Measurements from ENCODE around the gene C5orf22.

Gene C5orf22

DNA sequence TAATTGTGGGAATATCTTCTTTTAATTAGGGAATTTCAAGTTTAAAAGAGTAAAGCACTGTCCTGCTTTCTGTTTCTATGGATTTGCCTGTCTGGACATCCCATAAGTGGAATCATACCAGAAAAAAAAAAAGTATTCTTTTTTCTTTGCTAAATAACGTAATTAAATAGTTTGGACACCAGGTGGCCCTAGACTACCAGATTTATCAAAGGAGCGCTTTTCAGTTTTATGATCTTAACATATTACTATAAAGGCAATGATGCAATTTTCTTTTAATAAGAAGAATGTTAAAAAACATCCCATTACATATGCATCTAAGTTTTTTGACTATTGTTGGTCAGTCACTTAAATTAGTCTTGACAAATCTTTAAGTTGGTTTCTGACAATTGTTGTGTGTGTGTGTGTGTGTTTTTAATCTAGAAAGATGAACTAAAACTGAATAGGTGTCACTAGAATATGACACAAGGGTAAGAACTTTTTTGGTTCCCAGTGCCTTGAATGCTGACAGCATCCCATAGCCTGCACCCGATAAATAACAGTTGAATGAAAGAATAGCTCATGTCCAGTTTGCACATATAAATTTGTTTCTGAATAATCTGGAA, 49.5 kb downstream of the C5orf22 start:
- Histone ChIP-seq H3K36me3 (no peaks in the 10 kb centered on the region), H3K27me3 (ENCODE audit: insufficient read depth, low read depth, severe bottlenecking) (no peaks in the 10 kb centered on the region), H3K4me3 (ENCODE audit: low read depth, low read length) (no peak overlapping the region), H3K9me3 (ENCODE audit: severe bottlenecking) (no peaks in the 10 kb centered on the region), H3K27ac (no peak overlapping the region)
- no peak for DNase-seq
- TF ChIP-seq, protein P1, sequence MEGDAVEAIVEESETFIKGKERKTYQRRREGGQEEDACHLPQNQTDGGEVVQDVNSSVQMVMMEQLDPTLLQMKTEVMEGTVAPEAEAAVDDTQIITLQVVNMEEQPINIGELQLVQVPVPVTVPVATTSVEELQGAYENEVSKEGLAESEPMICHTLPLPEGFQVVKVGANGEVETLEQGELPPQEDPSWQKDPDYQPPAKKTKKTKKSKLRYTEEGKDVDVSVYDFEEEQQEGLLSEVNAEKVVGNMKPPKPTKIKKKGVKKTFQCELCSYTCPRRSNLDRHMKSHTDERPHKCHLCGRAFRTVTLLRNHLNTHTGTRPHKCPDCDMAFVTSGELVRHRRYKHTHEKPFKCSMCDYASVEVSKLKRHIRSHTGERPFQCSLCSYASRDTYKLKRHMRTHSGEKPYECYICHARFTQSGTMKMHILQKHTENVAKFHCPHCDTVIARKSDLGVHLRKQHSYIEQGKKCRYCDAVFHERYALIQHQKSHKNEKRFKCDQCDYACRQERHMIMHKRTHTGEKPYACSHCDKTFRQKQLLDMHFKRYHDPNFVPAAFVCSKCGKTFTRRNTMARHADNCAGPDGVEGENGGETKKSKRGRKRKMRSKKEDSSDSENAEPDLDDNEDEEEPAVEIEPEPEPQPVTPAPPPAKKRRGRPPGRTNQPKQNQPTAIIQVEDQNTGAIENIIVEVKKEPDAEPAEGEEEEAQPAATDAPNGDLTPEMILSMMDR (IDR thresholded peaks at IDR 0.05; ENCODE audit: low read depth, low read length): no peak

DNA sequence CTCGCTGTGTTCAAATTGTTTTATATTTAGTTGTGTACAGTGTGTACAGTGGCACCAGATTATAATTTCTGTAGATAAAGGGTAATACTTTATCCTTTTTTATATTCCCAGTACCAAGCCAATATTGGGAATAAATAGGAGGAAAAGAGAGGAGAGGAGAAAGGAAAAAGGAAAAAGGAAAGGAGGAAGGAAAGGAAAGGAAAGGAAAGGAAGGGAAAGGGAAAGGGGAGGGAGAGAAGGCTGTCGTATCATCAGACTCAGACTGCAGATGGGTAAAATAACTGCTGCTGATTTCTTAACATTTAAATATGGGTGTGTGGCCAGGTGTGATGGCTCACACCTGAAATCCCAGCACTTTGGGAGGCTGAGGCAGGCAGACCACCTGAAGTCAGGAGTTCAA, 51.0 kb downstream of the C5orf22 start:
- no peak overlapping the region for H3K27ac ChIP-seq
- TF ChIP-seq, protein P1 (IDR thresholded peaks at IDR 0.05; ENCODE audit: low read depth, low read length): no peak
- no peaks in the 10 kb centered on the region for H3K36me3 ChIP-seq
- H3K4me3 ChIP-seq (ENCODE audit: low read depth, low read length): no peak overlapping the region
- H3K27me3 ChIP-seq (ENCODE audit: insufficient read depth, low read depth, severe bottlenecking): no peaks in the 10 kb centered on the region
- no peak for DNase-seq
- H3K9me3 ChIP-seq (ENCODE audit: severe bottlenecking): no peaks in the 10 kb centered on the region

DNA sequence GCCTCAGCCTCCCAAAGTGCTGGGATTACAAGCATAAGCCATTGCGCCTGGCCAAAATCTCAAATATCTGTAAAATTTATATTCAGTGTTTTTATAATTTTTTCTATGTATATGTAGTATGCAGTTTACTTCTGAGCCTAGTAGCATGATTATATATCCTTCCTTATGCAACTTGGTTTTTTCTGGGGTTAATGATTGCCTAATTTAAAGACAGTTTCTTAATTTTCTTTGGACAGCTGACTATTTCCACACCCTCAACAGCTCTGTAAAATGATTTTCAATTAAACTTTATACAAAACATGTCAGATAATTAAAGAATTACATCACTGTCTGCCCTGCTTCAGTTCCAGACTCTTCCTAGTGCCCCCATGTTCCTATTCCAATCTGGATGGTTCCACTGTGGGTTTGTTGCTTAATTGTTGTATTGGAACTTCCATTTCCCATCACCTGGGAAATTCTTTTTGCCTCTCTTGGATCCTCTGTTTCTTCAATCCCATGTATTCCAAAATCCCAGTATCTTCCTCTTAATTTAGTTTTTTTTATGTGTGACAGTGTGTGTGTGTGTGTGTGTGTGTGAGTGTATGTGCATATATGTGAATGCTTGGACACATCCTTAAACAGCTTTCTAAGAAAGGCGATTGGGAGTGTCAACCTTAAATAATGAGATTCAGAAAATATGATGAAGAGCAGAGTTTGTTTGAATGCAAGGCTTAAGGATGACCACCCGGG, 53.2 kb downstream of the C5orf22 start:
- H3K27me3 ChIP-seq (ENCODE audit: insufficient read depth, low read depth, severe bottlenecking): no peaks in the 10 kb centered on the region
- no peaks in the 10 kb centered on the region for H3K36me3 ChIP-seq
- no peak overlapping the region for H3K4me3 ChIP-seq (ENCODE audit: low read depth, low read length)
- no peak for DNase-seq
- no peaks in the 10 kb centered on the region for H3K9me3 ChIP-seq (ENCODE audit: severe bottlenecking)
- TF ChIP-seq, protein P1 (IDR thresholded peaks at IDR 0.05; ENCODE audit: low read depth, low read length): no peak
- H3K27ac ChIP-seq: no peak overlapping the region

DNA sequence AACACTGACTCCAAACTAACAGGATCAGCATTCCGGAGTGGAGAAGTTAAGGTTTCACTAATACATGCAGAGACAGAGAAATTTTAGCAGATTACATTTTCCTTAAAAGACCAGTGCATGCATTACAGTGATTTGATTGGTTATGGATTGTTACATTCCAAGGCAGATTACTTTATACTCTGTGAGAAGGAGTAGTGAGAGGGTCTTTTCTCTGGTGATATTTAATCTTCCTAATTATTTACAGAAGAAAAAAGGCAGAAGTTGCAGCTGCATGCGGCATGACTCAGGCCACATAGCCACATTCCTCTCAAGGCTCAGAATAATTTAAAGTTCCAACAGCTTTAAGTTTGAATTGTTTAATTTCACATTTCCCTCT, 53.8 kb downstream of the C5orf22 start:
- TF ChIP-seq, protein P1 (IDR thresholded peaks at IDR 0.05; ENCODE audit: low read depth, low read length): no peak
- H3K27me3 ChIP-seq (ENCODE audit: insufficient read depth, low read depth, severe bottlenecking): no peaks in the 10 kb centered on the region
- no peaks in the 10 kb centered on the region for H3K9me3 ChIP-seq (ENCODE audit: severe bottlenecking)
- no peaks in the 10 kb centered on the region for H3K36me3 ChIP-seq
- DNase-seq: no peak
- H3K27ac ChIP-seq: no peak overlapping the region
- no peak overlapping the region for H3K4me3 ChIP-seq (ENCODE audit: low read depth, low read length)

DNA sequence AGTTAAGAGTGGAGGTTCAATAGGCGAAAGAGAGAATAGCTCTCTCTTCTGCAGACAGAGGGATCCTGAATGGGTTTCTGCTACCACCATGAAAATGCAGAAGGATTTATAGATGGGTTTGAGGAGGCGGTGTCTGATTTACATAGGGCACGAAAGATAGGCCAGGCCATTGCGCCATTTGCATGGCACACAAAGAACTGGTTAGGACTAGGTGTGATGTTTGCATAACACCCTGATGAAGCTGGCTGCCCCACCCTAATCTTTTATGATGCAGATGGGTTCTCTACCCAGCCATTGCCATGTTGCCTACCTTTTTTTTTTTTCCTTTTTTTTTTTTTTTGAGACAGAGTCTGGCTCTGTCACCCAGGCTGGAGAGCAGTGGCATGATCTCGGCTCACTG, 55.4 kb downstream of the C5orf22 start:
- H3K27me3 ChIP-seq (ENCODE audit: insufficient read depth, low read depth, severe bottlenecking): no peaks in the 10 kb centered on the region
- TF ChIP-seq, protein P1 (IDR thresholded peaks at IDR 0.05; ENCODE audit: low read depth, low read length): no peak
- no peak overlapping the region for H3K27ac ChIP-seq
- DNase-seq: no peak
- H3K9me3 ChIP-seq (ENCODE audit: severe bottlenecking): no peaks in the 10 kb centered on the region
- no peaks in the 10 kb centered on the region for H3K36me3 ChIP-seq
- H3K4me3 ChIP-seq (ENCODE audit: low read depth, low read length): no peak overlapping the region
